Frontal cortex (tissue), 4 donors: ENCODE measurements around the gene COL8A1. TPM values are rescaled to one million over a fixed set of nuclear protein-coding genes. Genes with fewer than 3 reads are reported as not detected.
A peak's percentile ranks its signal among the peaks of the same experiment; 100 is the strongest.
"Not testable (repeated sequence)": the region's sequence is repeated elsewhere in the genome, so short reads cannot be mapped to it uniquely, and the experiment has no call there.

Source experiments
- DNase-seq, 2 donors: peaks; one replicate each; pipeline ENCODE4 v3.0.0; 2012; ENCODE audit warnings: low spot score in 2 of 2
- FAIRE-seq: peaks from 2 replicates; lab custom pipeline; 2012; peaks lifted over from hg19 to GRCh38; lab: Jason Lieb, UNC
- total RNA-seq: library from RNA; depleted of rRNA; stranded (reverse); fragments of >200 nt; gene quantifications from one replicate; pipeline ENCODE4 v1.2.3, GENCODE V29; 2014
- donor health status: control.
- donor health status: control.
- donor health status: control.

COL8A1 gene
- total RNA-seq, 1 donor from 2014 or later: 1.6 TPM

DNA sequence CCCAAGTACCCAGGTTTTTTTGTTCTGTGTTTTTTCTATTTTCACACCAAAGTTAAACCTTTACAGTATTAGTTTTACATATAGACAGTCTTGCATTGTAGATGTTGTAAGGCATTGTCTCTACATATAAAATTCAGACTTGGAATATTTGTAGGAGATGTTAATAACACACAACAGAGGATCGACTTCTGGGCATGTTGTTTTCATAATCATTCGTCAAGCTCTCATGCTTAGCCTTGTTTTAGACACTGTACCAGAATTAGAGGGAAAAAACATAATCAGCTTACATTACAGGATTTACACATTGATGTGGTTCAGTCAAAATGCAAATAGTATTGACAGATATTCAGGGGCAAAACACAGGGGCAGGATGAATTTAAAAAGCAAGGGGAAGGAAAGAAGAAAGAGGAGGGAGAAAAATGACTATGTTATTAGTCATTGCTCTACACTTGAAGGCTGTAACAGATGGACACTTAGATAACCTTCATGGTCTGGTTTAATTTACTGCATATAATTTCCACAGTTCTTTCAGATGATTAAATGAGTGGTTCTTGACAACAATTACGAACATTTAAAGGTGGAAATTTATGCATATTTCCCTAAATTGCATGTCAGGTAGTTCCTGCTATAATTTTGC lies 186.7 kb downstream of the COL8A1 start:
- no peak for DNase-seq
- no peak for FAIRE-seq

DNA sequence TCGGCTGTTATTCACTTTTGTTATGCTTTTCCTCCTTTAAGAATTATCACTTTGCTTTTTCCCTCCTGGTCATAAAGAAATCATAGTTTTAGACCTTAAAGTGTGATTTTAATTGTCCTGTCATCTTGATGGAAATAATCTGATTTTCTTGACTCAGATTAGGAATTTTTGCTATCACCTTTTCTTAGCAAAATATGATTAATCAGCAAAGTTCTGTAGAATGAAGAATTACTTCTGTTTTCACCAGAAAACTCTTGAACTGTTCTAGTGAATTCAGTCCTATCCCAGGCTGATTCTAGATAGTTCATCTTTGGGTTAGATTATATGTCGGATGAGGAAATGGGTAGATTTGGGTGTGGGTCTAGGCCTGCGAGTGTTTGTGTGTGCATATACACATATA lies 191.4 kb downstream of the COL8A1 start:
- no peak for FAIRE-seq

DNA sequence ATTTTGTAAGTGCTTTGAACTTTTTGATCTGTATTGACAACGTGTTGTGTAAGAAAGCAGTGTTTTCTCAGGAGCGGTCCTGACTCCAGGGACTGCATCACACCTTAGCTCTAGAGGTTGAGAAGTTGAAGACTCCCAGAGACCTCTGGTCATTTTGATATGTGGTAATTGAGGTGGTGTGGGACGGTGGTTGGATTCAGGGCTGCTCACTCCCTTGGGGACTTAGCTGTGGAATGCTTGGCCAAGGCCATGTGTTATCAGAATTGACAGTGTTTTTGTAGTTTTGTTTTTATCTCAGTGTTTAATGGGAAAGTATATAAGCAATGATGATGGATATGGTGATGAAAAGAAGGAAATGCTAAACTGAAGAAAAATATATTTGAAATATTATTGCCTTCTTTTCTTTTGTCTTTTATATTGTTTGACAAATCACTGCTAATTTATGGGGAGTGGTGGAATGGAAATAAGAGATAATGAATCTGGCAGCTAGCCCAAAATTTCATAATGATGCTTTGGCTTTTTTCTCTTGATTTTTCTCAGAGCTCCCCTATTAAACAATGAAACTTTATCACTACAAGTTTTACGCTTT lies 195.3 kb downstream of the COL8A1 start:
- DNase-seq (no peak), FAIRE-seq (no peak)

More for the DNA sequence above, 191.4 kb downstream of the COL8A1 start:
- no peak for DNase-seq

DNA sequence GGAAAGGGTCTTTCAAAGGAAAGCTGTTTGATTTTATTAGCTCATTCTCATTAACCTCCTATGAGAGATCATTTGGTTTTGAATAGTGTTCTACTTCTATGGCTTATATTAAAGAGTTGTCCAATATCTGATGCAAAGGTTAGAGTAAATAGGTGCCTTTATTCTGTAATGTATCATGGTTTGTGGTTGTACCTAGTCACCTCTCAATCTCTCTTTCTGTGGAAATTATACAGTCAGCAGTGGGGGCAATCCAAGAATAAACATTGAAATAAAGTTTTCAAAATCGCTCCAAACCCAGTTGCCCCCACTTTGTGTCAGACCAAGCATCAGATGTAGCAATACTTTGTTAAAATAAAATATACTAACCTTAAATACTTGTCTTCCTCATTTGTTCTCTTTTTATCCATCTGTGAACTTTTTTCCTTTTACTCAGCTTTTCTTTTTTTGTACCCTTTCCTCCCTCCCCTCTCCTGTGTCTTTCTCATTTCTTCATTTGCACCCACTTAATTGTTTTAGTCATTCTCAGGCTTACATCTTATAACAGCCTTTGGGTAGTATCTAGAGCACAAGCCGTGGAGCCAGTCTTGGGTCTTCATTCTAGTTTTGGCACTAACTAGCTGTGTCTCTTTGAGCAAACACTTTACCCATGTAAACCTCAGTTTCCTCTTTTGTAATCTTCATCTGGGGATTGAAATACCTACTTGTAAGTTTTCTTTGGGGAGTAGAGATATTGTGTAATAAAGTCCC lies 196.0 kb downstream of the COL8A1 start:
- no peak for FAIRE-seq
- no peak for DNase-seq

DNA sequence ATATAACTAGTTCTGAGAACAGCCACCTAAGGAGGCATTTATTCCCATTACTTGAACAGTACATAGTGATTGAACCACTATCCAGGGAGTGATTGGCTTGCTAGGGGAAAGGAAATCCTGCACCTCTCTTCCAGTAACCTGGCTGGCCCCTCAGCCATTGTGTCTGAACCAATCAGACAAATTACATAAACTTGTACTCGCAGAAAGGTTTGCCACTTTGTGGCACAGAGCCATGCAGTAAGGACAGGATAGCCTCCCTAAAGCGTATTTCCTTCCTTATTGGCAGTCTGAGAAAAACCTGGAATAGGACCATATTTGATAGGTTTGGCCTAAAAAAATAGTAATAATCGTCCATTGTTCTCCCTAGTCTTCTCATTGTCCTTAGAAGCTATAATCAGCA lies 198.3 kb downstream of the COL8A1 start:
- FAIRE-seq (no peak), DNase-seq (no peak)

DNA sequence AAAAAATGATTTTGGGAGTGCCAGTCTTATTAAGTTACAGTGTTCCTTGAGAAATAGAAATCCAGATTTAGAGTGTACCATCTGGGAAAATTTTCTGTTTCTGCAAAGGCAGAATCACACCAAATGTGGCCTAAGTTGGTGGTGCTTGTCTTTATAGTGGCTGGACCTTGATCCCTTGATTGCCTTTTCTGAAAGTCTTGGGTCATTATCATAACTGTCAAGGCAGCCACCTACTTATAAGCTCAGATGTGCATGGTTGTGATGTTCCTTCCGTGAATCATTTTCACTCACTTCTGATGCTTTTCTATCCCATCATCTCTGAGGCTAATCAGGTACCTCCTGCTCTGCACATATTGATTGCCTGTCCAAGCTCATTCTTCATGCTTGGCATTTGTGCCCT lies 199.3 kb downstream of the COL8A1 start:
- FAIRE-seq: no peak
- no peak for DNase-seq

DNA sequence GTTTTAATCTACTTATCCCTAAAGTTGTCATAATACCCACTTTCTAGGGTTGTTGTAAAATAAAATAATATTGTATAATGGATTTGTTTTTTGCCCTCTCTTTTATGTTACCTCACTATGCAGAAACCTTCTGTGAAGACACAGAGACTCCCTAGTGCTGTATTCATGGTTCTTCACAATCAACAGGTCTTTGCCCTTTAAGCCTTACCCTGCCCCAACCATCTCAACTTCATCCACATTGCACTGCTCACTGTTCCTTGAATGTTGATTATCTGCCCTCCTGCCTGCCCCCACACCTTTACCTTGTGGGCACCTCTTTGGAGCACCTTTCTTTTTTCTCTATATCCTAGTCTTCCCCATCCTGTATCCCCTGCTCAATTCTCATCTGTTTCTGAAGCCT lies 200.4 kb downstream of the COL8A1 start:
- no peak for FAIRE-seq
- DNase-seq: no peak

DNA sequence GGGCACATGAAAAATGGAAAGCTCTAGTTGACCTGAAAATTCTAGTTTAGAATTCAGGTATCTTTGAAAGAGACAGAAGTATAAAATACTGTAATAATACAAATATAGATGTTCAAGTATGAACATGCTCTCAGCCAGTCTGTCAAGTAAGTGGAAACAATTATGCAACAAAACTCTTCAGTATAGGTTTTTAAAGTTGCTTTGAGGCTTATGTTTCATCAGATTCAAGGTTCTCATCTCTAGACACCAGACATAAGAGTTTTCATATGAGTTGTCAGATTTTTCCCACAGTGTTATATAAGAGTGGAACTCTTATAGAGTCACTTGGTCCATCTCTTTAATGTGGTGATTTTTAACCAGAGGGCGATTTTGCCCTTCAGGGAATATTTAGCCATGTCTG lies 201.2 kb downstream of the COL8A1 start:
- no peak for FAIRE-seq
- no peak for DNase-seq

DNA sequence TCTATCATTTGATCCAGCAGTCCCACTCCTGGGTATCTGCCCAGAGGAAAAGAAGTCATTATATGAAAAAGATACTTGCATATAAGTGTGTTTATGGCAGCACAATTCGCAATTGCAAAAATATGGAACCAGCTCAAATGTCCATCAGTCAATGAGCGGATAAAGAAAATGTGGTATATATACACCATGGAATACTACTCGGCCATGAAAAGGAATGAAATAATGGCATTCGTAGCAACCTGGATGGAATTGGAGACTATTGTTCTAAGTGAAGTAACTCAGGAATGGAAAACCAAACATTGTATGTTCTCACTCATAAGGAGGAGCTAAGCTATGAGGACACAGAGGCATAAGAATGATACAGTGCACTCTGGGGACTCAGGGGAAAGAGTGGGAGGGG lies 203.6 kb downstream of the COL8A1 start:
- not testable (repeated sequence) for FAIRE-seq

DNA sequence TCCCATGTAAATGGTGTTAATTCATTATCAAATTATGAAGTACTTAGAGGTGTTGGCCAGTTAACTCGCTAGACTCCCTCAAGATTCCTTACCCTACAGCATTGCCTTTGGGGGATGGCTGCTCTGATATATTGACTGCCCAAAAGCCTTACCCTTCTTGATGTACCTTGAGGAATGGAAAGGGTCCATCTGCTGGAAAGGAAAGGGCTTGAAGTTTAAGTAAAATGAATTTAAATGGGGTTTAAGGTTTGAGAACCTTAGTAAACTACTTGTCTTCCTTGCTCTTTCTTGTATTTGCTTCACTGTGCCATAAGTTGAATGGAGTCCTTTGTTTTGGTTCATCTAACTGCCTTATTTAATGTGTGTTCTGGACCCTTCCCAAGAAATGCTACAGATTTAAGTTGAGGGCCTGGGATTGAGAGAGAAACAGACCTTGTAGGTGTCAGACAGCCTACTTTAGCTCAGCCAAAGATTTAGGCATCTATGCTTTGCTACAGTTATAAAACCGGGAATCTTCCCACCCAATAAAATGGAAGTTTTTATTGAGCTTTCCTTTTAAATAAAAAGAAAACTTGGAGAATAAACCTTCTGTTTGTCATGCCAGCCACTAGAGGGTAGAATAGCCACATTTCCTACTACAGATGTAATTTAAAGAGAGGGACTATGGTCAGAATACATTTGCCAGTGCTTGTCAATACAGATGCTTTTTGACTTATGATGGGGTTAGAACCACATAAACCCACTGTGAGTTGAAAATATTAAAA lies 204.6 kb downstream of the COL8A1 start:
- FAIRE-seq (no peak), DNase-seq (peak in 1 of 2 donors; percentile 12)

More for the DNA sequence above, 203.6 kb downstream of the COL8A1 start:
- not testable (repeated sequence) for DNase-seq

DNA sequence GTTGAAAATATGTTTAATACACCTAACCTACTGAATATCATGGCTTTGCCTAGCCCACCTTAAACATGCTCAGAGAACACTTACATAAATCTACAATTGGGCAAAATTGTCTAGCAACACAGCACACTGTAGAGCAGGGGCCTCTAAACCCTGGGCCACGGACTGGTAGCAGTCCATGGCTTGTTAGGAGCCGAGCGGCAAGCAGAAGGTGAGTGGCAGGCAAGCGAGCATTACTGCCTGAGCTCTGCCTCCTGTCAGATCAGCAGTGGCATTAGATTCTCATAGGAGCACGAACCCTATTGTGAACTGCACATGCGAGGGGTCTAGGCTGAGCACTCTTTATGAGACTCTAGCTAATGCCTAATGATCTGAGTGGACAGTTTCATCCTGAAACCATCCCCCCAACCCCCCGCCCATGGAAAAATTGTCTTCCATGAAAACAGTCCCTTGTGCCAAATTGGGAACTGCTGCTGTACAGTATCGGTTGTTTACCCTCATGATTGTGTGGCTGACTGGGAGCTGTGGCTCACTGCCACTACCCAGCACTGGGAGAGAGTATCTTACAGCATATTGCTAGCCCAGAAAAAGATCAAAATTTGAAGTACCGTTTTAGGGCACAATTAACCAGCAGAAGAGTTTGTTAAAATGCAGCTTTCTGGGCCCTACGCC lies 205.3 kb downstream of the COL8A1 start:
- FAIRE-seq: no peak

DNA sequence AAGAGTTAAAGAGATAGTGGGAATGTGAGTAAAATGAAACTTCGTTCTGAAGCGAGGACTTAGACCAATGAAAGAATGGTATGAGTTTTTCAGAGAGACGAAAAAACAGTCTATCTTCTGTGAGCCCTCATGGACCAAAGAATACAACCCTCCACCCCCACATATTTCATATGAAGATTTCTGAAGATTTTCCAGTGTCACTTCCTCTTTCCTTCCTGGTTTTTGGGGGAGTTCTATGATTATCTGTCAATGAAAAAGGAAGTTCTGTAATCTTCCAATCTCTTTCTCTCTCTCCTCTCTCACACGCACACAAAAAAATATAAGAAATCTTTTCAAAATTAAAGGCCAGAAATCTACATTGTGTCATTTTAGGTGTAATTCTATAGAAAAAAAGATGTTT lies 206.9 kb downstream of the COL8A1 start:
- no peak for FAIRE-seq
- DNase-seq: no peak

More for the DNA sequence above, 205.3 kb downstream of the COL8A1 start:
- no peak for DNase-seq

DNA sequence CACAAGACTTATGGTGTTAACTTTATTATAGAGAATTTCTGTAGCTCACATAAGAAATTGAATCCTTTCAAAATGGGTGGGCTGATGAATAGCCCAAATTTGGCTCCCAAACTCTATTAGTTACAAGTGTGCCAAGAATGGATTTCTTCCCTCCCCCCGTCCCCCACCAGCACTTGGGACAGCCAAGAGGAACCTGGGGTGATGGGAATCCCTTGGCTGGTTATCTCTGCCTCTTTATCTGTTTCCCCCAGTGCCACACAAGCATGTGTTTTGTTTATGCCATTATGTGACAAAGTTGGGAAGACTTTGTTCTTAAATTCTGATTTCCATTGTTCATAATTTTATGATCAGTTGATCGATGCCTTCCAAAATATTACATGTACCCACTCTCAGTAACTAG lies 207.6 kb downstream of the COL8A1 start:
- no peak for DNase-seq
- FAIRE-seq: no peak

DNA sequence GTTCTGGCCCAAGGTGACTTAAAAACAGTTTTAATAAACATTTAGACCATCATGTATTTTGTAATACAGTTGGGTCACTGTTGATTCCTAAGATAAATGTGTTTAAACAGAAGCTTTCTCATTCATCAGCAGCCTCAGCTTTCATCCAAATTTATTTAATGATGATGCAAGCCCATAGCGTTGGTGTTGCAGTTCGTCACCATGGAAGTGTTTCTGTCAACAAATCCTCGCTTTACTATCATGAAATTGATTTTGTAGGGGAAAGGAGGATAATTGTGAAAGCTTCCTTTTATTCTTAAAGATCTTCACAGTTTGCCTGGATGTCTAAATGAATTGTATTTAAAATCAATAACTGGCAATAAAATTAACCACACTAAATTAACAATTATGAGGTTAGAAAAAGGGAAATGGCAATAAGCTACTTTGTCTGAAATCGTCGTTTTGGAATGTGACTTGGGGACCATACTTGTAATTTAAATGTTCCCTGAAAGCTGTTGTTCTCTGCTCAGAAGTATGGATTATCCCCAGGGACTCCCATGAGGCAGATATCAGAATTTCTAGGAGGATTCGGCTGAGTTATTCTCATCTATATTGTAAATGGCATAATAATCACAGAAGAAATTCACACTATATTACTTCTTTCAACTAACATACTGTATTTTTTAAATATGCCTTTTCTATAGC lies 208.2 kb downstream of the COL8A1 start:
- DNase-seq (no peak), FAIRE-seq (no peak)

DNA sequence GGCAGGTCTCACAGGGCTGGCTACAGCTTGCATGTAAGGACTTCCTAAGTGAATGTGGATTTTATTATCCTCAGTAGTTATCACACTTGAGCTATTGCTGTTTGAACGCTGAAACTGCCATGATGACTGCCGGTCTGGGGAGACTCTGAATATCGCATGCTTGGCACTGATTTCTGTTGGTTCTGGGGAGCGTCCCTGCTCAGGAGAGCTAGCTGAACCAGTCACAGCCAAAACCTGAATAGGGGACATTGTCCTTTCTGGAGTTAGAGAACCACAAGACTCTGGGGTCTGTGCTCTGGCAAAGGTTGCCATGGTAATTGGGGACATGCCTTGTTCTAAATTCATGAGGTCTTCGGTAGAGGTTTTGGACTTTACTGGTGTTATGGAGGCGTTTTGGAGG lies 210.0 kb downstream of the COL8A1 start:
- DNase-seq: no peak
- FAIRE-seq: no peak
